ENCODE results near the gene DUXA.

DUXA gene

DNA sequence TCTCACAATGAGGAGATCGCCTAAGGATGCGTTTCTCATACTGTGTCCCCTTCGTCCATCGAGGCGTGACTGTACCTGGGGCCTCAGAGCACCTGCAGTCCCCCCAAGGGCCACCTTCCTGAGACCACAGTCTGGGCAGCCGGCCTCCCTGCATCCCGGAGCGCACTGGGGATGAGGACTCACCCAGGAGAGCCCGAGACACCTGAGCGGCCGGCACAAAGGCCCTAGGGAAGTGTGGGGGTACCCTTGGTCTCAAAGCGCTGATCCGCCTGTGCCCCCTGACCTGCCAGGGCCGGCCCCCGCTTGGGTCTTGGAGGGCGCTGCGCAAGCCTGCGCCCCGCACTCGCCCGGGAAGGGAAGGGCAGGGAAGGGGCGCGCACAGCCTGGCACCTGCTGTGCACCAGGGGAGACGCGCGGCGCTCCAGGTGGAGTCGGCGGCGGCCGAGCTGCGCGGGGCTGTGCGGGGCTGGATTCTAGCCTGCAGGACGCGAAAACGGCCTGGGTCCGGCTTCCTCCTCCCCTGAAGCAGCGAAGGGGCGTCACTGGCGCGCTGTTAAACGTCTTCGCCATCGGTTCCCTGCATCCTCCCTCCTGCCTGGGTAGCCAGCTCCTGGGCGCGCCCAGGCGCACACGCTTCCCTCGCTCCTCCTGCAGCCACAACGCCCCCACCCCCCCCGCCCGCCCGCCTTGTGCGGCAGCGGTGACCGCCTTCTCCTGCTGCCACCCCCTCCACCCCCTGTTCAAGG is 61.1 kb downstream of the DUXA start:
- no peak for DNase-seq (ENCODE audit: low read depth)

All from activated T-cell treated with anti-CD3 and anti-CD28 coated beads for 1 hour (primary cell).